ENCODE measurements around the gene FBXO15.

The FBXO15 gene

GRCh38 chr18:74172697-74173433 lies 25.2 kb upstream of the FBXO15 start:
- no peak for ATAC-seq
- Mint-ChIP-seq H3K9me3 (no peaks in the 10 kb centered on the region), H3K36me3 (no peaks in the 10 kb centered on the region), H3K27me3 (peaks cover 40% of the 10 kb centered on the region), H3K4me3 (no peak overlapping the region), H3K4me1 (peaks cover 13% of the 10 kb centered on the region), H3K27ac (peak overlapping the region; percentile 17)

GRCh38 chr18:74171910-74172606 lies 24.4 kb upstream of the FBXO15 start:
- H3K27me3 Mint-ChIP-seq, result peaks cover 38% of the 10 kb centered on the region
- H3K36me3 Mint-ChIP-seq, result no peaks in the 10 kb centered on the region
- H3K27ac Mint-ChIP-seq, result peak overlapping the region; percentile 17
- H3K4me1 Mint-ChIP-seq, result peaks cover 13% of the 10 kb centered on the region
- H3K4me3 Mint-ChIP-seq, result peak overlapping the region; percentile 32
- ATAC-seq, result peak; percentile 24
- no peaks in the 10 kb centered on the region for H3K9me3 Mint-ChIP-seq

- Mint-ChIP-seq H3K4me3 (no peak overlapping the region), H3K36me3 (peaks cover 14% of the 10 kb centered on the region), H3K27me3 (no peaks in the 10 kb centered on the region), H3K27ac (no peak overlapping the region), H3K4me1 (peaks cover 11% of the 10 kb centered on the region), H3K9me3 (no peaks in the 10 kb centered on the region)
- no peak for ATAC-seq
These were observed 18.8 kb upstream of the FBXO15 start for GRCh38 chr18:74166386-74166785.

GRCh38 chr18:74163019-74163660 lies 15.5 kb upstream of the FBXO15 start:
- Mint-ChIP-seq H3K27me3 (no peaks in the 10 kb centered on the region), H3K9me3 (no peaks in the 10 kb centered on the region)
- ATAC-seq, result peak; percentile 65

GRCh38 chr18:74155276-74155675 lies 7.6 kb upstream of the FBXO15 start:
- ATAC-seq, result no peak
- Mint-ChIP-seq H3K4me3 (no peak overlapping the region), H3K9me3 (no peaks in the 10 kb centered on the region), H3K4me1 (peaks cover 14% of the 10 kb centered on the region), H3K27ac (no peak overlapping the region), H3K27me3 (no peaks in the 10 kb centered on the region), H3K36me3 (peaks cover 41% of the 10 kb centered on the region)

More at GRCh38 chr18:74163019-74163660, 15.5 kb upstream of the FBXO15 start:
- Mint-ChIP-seq H3K4me1 (peaks cover 11% of the 10 kb centered on the region), H3K36me3 (peaks cover 35% of the 10 kb centered on the region), H3K27ac (no peak overlapping the region), H3K4me3 (no peak overlapping the region)

GRCh38 chr18:74154716-74155115 lies 7.1 kb upstream of the FBXO15 start:
- peaks cover 38% of the 10 kb centered on the region for H3K36me3 Mint-ChIP-seq
- peaks cover 18% of the 10 kb centered on the region for H3K4me1 Mint-ChIP-seq
- no peaks in the 10 kb centered on the region for H3K27me3 Mint-ChIP-seq
- no peak overlapping the region for H3K27ac Mint-ChIP-seq
- no peaks in the 10 kb centered on the region for H3K9me3 Mint-ChIP-seq
- ATAC-seq, result no peak
- no peak overlapping the region for H3K4me3 Mint-ChIP-seq

- Mint-ChIP-seq H3K27ac (no peak overlapping the region), H3K4me3 (no peak overlapping the region), H3K27me3 (no peaks in the 10 kb centered on the region), H3K4me1 (peaks cover 27% of the 10 kb centered on the region), H3K9me3 (no peaks in the 10 kb centered on the region), H3K36me3 (peaks cover 34% of the 10 kb centered on the region)
- no peak for ATAC-seq
These were observed 6.2 kb upstream of the FBXO15 start for GRCh38 chr18:74153793-74154192.

GRCh38 chr18:74153377-74153776 lies 5.7 kb upstream of the FBXO15 start:
- no peak for ATAC-seq
- H3K4me3 Mint-ChIP-seq, result no peak overlapping the region
- peaks cover 30% of the 10 kb centered on the region for H3K4me1 Mint-ChIP-seq
- H3K36me3 Mint-ChIP-seq, result peaks cover 34% of the 10 kb centered on the region
- H3K9me3 Mint-ChIP-seq, result no peaks in the 10 kb centered on the region
- no peak overlapping the region for H3K27ac Mint-ChIP-seq
- no peaks in the 10 kb centered on the region for H3K27me3 Mint-ChIP-seq

GRCh38 chr18:74152857-74153256 lies 5.2 kb upstream of the FBXO15 start:
- H3K4me3 Mint-ChIP-seq, result no peak overlapping the region
- H3K27ac Mint-ChIP-seq, result no peak overlapping the region
- no peak for ATAC-seq
- no peaks in the 10 kb centered on the region for H3K27me3 Mint-ChIP-seq
- H3K4me1 Mint-ChIP-seq, result peaks cover 30% of the 10 kb centered on the region
- H3K9me3 Mint-ChIP-seq, result no peaks in the 10 kb centered on the region
- H3K36me3 Mint-ChIP-seq, result peaks cover 29% of the 10 kb centered on the region

- ATAC-seq, result no peak
- Mint-ChIP-seq H3K9me3 (no peaks in the 10 kb centered on the region), H3K4me1 (peaks cover 30% of the 10 kb centered on the region), H3K27me3 (no peaks in the 10 kb centered on the region), H3K36me3 (peaks cover 27% of the 10 kb centered on the region), H3K4me3 (no peak overlapping the region), H3K27ac (no peak overlapping the region)
These were observed 4.6 kb upstream of the FBXO15 start for GRCh38 chr18:74152270-74152669.

- H3K27ac Mint-ChIP-seq, result no peak overlapping the region
- peaks cover 35% of the 10 kb centered on the region for H3K4me1 Mint-ChIP-seq
- H3K4me3 Mint-ChIP-seq, result peak overlapping the region; percentile 88
- no peaks in the 10 kb centered on the region for H3K27me3 Mint-ChIP-seq
- no peak for ATAC-seq
- peaks cover 21% of the 10 kb centered on the region for H3K36me3 Mint-ChIP-seq
- no peaks in the 10 kb centered on the region for H3K9me3 Mint-ChIP-seq
These were observed 2.2 kb upstream of the FBXO15 start for GRCh38 chr18:74149878-74150277.

- Mint-ChIP-seq H3K27me3 (no peaks in the 10 kb centered on the region), H3K9me3 (no peaks in the 10 kb centered on the region), H3K4me3 (peak overlapping the region; percentile 88), H3K27ac (peak overlapping the region; percentile 90), H3K36me3 (peaks cover 14% of the 10 kb centered on the region), H3K4me1 (peaks cover 35% of the 10 kb centered on the region)
- no peak for ATAC-seq
These were observed 973 bp upstream of the FBXO15 start for GRCh38 chr18:74148543-74149070.

GRCh38 chr18:74147491-74147778 lies 199 bp downstream of the FBXO15 start:
- Mint-ChIP-seq H3K4me3 (peak overlapping the region; percentile 88), H3K9me3 (no peaks in the 10 kb centered on the region), H3K27me3 (no peaks in the 10 kb centered on the region), H3K4me1 (peaks cover 27% of the 10 kb centered on the region), H3K27ac (peak overlapping the region; percentile 90), H3K36me3 (peaks cover 4% of the 10 kb centered on the region)
- no peak for ATAC-seq

- no peaks in the 10 kb centered on the region for H3K27me3 Mint-ChIP-seq
- peak overlapping the region; percentile 90 for H3K27ac Mint-ChIP-seq
- no peaks in the 10 kb centered on the region for H3K36me3 Mint-ChIP-seq
- peak overlapping the region; percentile 88 for H3K4me3 Mint-ChIP-seq
- H3K4me1 Mint-ChIP-seq, result peaks cover 22% of the 10 kb centered on the region
- ATAC-seq, result no peak
- H3K9me3 Mint-ChIP-seq, result no peaks in the 10 kb centered on the region
These were observed 878 bp downstream of the FBXO15 start for GRCh38 chr18:74146756-74147155.

GRCh38 chr18:74142252-74142651 lies 5.4 kb downstream of the FBXO15 start:
- Mint-ChIP-seq H3K9me3 (no peaks in the 10 kb centered on the region), H3K27me3 (peaks cover 20% of the 10 kb centered on the region), H3K27ac (no peak overlapping the region), H3K4me3 (no peak overlapping the region), H3K36me3 (no peaks in the 10 kb centered on the region), H3K4me1 (peaks cover 11% of the 10 kb centered on the region)
- ATAC-seq, result no peak

Measured in stimulated activated memory B cell treated with anti-CD40 and anti-IgM and Interleukin-4, amounts not matched to agents 10 μg/mL and 1 μg/mL and 100 μg/mL, for 72 hours (primary cell).